BLaER1 (cell line): ENCODE data around the gene SURF1.

ENCODE experiments used
- H3K27ac ChIP-seq: shearing (Covaris generic); formaldehyde crosslinking; 2 replicates; pipeline ENCODE4 v1.8.1; 2022
- H3K27me3 ChIP-seq: shearing (Covaris generic); formaldehyde crosslinking; 2 replicates; pipeline ENCODE4 v1.8.1; 2022
- H3K36me3 ChIP-seq: shearing (Covaris generic); formaldehyde crosslinking; 2 replicates; pipeline ENCODE4 v1.8.1; 2022
- H3K4me1 ChIP-seq: shearing (Covaris generic); formaldehyde crosslinking; 2 replicates; pipeline ENCODE4 v1.8.1; 2022
- H3K4me2 ChIP-seq: shearing (Covaris generic); formaldehyde crosslinking; 2 replicates; pipeline ENCODE4 v1.8.1; 2022
- H3K4me3 ChIP-seq: shearing (Covaris generic); formaldehyde crosslinking; 2 replicates; pipeline ENCODE4 v1.8.1; 2022
- H3K9ac ChIP-seq: shearing (Covaris generic); formaldehyde crosslinking; 2 replicates; pipeline ENCODE4 v1.8.1; 2022
- H3K9me3 ChIP-seq: shearing (Covaris generic); formaldehyde crosslinking; 2 replicates; pipeline ENCODE4 v1.8.1; 2022
- H4K20me1 ChIP-seq: shearing (Covaris generic); formaldehyde crosslinking; 2 replicates; pipeline ENCODE4 v1.8.1; 2022
- Cebpa-rat ChIP-seq: shearing (Covaris generic); IDR thresholded peaks from 2 replicates; pipeline ENCODE4 v1.8.1; 2022

The SURF1 gene

DNA sequence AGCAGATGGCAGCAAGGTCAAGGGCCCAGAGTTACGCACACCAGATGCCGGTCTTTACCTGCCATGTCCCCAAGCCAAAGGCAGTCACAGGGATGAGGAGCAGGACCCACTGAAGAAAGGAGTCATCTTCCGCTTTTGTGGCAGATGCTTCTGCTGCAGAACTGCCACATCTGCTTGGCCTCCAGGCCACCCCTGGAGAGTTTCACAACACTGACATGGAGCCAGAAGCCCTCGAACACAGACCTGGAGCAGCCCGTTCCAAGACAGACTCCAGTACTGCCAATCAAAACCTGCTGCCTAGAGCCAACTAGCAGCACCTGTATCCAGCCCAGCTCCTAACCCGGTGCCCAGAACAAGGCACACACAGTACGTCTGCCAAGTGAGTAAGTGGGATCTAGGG, 1.5 kb downstream of the SURF1 start:
- peak; percentile 43; the same call in 1 of the 2 replicates for TF ChIP-seq Cebpa-rat
- Histone ChIP-seq H3K4me3 (0 out of 2 replicates have a peak overlapping the region, but pooled peaks have one; percentile 81), H3K4me2 (peak overlapping the region; percentile 94), H3K9ac (peak overlapping the region; percentile 97; the same call in 1 of the 2 replicates), H3K9me3 (no peaks in the 10 kb centered on the region), H3K27me3 (no peaks in the 10 kb centered on the region), H4K20me1 (peaks cover 87% of the 10 kb centered on the region), H3K27ac (peak overlapping the region; percentile 97), H3K36me3 (peaks cover 63% of the 10 kb centered on the region), H3K4me1 (peaks cover 80% of the 10 kb centered on the region)

DNA sequence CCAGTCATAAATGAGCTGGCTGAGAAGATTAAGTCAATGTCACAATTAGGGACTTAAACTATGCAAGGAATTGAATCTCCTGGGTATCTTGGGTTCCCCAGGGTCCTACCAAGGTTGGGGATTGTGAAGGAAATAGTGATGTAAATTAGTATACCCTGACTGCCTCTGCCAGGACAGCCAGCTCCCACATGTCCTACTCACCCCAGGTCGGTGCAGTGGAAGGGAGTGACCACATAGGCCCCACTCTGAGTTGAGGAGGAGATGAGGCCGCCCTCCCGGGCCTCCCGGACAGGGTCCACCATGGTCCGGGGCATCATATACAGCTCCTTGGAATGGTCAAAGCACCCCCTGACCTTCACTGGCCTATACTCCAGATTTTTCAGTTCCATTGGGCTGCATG, 2.7 kb downstream of the SURF1 start:
- Histone ChIP-seq H3K9ac (no peak overlapping the region), H3K9me3 (no peaks in the 10 kb centered on the region), H3K36me3 (peaks cover 61% of the 10 kb centered on the region), H4K20me1 (peaks cover 87% of the 10 kb centered on the region), H3K27ac (0 out of 2 replicates have a peak overlapping the region, but pooled peaks have one; percentile 31), H3K4me1 (peaks cover 78% of the 10 kb centered on the region), H3K4me3 (no peak overlapping the region), H3K27me3 (no peaks in the 10 kb centered on the region), H3K4me2 (no peak overlapping the region)
- TF ChIP-seq Cebpa-rat, result no peak

- H4K20me1 ChIP-seq, result peaks cover 84% of the 10 kb centered on the region
- H3K4me2 ChIP-seq, result no peak overlapping the region
- H3K4me1 ChIP-seq, result peaks cover 71% of the 10 kb centered on the region
- H3K36me3 ChIP-seq, result peaks cover 55% of the 10 kb centered on the region
- no peak overlapping the region for H3K9ac ChIP-seq
- no peaks in the 10 kb centered on the region for H3K27me3 ChIP-seq
- H3K9me3 ChIP-seq, result no peaks in the 10 kb centered on the region
- no peak overlapping the region for H3K4me3 ChIP-seq
- TF ChIP-seq Cebpa-rat, result no peak
- H3K27ac ChIP-seq, result peak overlapping the region; percentile 31; the same call in 1 of the 2 replicates
These were observed 3.5 kb downstream of the SURF1 start for GRCh38 chr9:133352635-133353340.

DNA sequence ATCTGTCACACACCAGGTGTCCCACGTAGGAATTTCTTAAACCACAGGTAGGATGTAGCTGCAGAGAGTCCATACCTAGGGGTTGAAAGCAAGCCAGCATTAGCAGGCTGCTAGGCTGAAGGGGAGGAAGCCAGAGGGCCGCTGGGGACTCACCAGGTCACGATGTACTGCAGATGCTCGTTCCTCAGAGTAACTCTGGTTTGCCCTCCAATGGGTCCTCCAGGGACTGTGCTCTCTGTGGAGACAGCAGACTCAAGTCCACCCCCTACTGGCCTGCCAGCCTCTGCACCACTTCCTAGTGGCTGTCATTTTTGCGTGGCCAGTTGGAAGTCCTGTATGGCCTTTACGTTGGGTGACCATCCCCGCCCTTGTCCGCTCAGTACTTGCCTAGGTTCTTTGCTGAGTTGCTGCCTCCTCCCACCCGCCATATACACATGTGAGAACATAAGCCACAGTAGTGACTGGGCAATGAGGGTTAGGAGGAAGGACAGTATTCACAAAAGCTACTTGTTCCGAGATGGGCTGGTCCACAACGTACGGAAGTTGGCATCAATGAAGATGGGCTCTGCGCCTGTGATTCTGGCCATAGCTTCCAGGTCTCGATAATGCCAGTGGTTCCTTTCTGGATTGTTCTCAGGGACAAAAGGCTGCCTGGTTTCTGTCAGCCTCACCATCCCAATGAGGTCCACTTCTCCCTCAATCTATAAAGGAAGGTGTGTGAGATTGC, 4.2 kb downstream of the SURF1 start:
- H3K4me2 ChIP-seq, result peak overlapping the region; percentile 97
- no peak for TF ChIP-seq Cebpa-rat
- H3K4me3 ChIP-seq, result no peak overlapping the region
- H3K36me3 ChIP-seq, result peaks cover 51% of the 10 kb centered on the region
- peaks cover 78% of the 10 kb centered on the region for H4K20me1 ChIP-seq
- no peak overlapping the region for H3K27ac ChIP-seq
- H3K9me3 ChIP-seq, result no peaks in the 10 kb centered on the region
- H3K27me3 ChIP-seq, result no peaks in the 10 kb centered on the region
- peaks cover 64% of the 10 kb centered on the region for H3K4me1 ChIP-seq
- peak overlapping the region; percentile 43 for H3K9ac ChIP-seq

GRCh38 chr9:133351526-133351907, 4.8 kb downstream of the SURF1 start:
- no peak for TF ChIP-seq Cebpa-rat
- Histone ChIP-seq H3K4me3 (no peak overlapping the region), H3K9ac (peak overlapping the region; percentile 43), H3K36me3 (peaks cover 51% of the 10 kb centered on the region), H3K9me3 (no peaks in the 10 kb centered on the region), H3K27ac (no peak overlapping the region), H4K20me1 (peaks cover 81% of the 10 kb centered on the region), H3K4me2 (peak overlapping the region; percentile 97), H3K27me3 (no peaks in the 10 kb centered on the region), H3K4me1 (peaks cover 66% of the 10 kb centered on the region)

DNA sequence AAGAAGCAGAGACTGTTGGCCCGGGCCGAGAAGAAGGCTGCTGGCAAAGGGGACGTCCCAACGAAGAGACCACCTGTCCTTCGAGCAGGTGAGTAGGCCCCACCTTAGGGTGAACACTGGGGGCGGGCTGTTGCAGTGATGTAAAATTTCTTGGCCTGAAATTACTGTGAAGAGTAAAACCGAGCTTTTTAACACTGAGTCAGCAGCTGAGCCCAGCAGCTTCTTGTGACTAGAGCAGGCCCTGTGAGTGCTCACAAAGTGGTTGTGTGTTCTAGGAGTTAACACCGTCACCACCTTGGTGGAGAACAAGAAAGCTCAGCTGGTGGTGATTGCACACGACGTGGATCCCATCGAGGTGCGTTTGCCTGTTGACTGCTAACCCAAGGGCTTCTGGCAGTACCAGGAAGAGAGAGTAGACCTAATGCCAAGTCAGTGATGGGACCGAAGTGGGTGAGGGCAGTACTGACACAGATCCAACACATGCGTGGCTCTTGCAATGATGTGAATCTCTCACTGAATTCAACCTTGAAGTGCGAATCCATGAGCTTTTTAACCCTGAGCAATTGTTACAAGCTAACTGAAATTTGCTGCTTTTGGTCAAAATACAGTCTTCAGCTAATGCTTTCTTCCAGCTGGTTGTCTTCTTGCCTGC, 6.2 kb downstream of the SURF1 start:
- H3K9ac ChIP-seq, result peak overlapping the region; percentile 100
- no peak for TF ChIP-seq Cebpa-rat
- peaks cover 65% of the 10 kb centered on the region for H3K36me3 ChIP-seq
- H3K4me3 ChIP-seq, result peak overlapping the region; percentile 98
- 0 out of 2 replicates have a peak overlapping the region, but pooled peaks have one; percentile 1 for H3K27ac ChIP-seq
- H3K4me1 ChIP-seq, result peaks cover 66% of the 10 kb centered on the region
- peaks cover 85% of the 10 kb centered on the region for H4K20me1 ChIP-seq
- H3K27me3 ChIP-seq, result no peaks in the 10 kb centered on the region
- H3K9me3 ChIP-seq, result no peaks in the 10 kb centered on the region
- H3K4me2 ChIP-seq, result peak overlapping the region; percentile 97

- Histone ChIP-seq H3K9me3 (no peaks in the 10 kb centered on the region), H4K20me1 (peaks cover 79% of the 10 kb centered on the region), H3K4me2 (peak overlapping the region; percentile 97), H3K27ac (peak overlapping the region; percentile 100), H3K27me3 (no peaks in the 10 kb centered on the region), H3K4me3 (peak overlapping the region; percentile 98), H3K9ac (peak overlapping the region; percentile 100), H3K4me1 (peaks cover 61% of the 10 kb centered on the region), H3K36me3 (peaks cover 76% of the 10 kb centered on the region)
- no peak for TF ChIP-seq Cebpa-rat
These were observed 7.3 kb downstream of the SURF1 start for GRCh38 chr9:133348718-133349573.

- peak within 1 kb of the TSS; percentile 98 for H3K4me3 ChIP-seq
- TF ChIP-seq Cebpa-rat, result no peak
- no peaks in the 10 kb centered on the region for H3K9me3 ChIP-seq
- peaks cover 77% of the 10 kb centered on the region for H3K36me3 ChIP-seq
- no peaks in the 10 kb centered on the region for H3K27me3 ChIP-seq
- H4K20me1 ChIP-seq, result peaks cover 73% of the 10 kb centered on the region
- peak within 1 kb of the TSS; percentile 97 for H3K4me2 ChIP-seq
- peak within 1 kb of the TSS; percentile 100 for H3K9ac ChIP-seq
- H3K27ac ChIP-seq, result peak within 1 kb of the TSS; percentile 100
- H3K4me1 ChIP-seq, result peaks cover 66% of the 10 kb centered on the region
These were observed 8.1 kb downstream of the SURF1 start, which contains the start of the genes MED22 and RPL7A for GRCh38 chr9:133347985-133348717. TSS of gene MED22 (minus strand) at chr9:133348131. CDS start at chr9:133346662, 1,469 bp downstream. TSS of gene RPL7A (plus strand) at chr9:133348218. CDS start at chr9:133348244, 26 bp downstream.
